Activated naive CD8-positive, alpha-beta T cell treated with anti-CD3 and anti-CD28 coated beads for 36 hours (primary cell): ENCODE measurements around the gene FOXD1. TPM values are rescaled to one million over a fixed set of nuclear protein-coding genes. Genes with fewer than 3 reads are reported as not detected.
A peak's percentile ranks its signal among the peaks of the same experiment; 100 is the strongest.

Experiments used
- DNase-seq: peaks from one replicate; pipeline ENCODE4 v3.0.0; 2021
- H3K27ac Mint-ChIP-seq: one replicate; pipeline ENCODE4 v1.8.0; 2022; ENCODE audit warnings: mild to moderate bottlenecking, moderate library complexity, mixed read lengths
- H3K27me3 Mint-ChIP-seq: one replicate; pipeline ENCODE4 v1.8.0; 2022; ENCODE audit warnings: mild to moderate bottlenecking, mixed read lengths
- H3K36me3 Mint-ChIP-seq: one replicate; pipeline ENCODE4 v1.8.0; 2021; ENCODE audit warnings: mild to moderate bottlenecking, mixed read lengths
- H3K4me1 Mint-ChIP-seq: one replicate; pipeline ENCODE4 v1.8.0; 2021; ENCODE audit warnings: mixed read lengths
- H3K4me3 Mint-ChIP-seq: one replicate; pipeline ENCODE4 v1.8.0; 2022; ENCODE audit warnings: mild to moderate bottlenecking, moderate library complexity, mixed read lengths
- H3K9me3 Mint-ChIP-seq: one replicate; pipeline ENCODE4 v1.8.0; 2022; ENCODE audit warnings: mixed read lengths
- total RNA-seq, 2 experiments: library from RNA; stranded (reverse); gene quantifications; one replicate each; pipeline ENCODE4 v1.2.3, GENCODE V29; 2021

FOXD1 gene
- total RNA-seq, 2 experiments from 2014 or later = 0.45 to 0.58 TPM

DNA sequence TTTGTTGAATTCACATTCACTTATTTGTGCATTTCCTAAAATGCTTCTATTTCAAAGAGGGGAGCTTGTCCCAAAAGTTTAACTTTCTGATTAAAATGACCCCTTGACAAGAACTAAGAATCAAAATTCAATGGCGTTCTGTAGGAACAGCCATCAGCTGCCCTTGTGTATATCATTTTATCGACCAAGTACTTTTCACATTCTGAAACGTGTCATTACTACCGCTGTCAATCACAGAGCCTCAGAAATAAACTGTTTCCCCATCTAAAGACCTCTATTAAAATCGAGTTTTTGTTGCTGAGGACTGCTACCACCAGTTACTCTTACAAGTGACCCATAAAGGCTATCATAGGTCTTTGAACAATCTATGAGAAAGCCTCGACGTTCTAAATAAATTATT, 1.6 kb upstream of the FOXD1 start:
- H3K36me3 Mint-ChIP-seq = peaks cover 2% of the 10 kb centered on the region
- no peak overlapping the region for H3K27ac Mint-ChIP-seq
- H3K9me3 Mint-ChIP-seq = no peaks in the 10 kb centered on the region
- no peak overlapping the region for H3K4me3 Mint-ChIP-seq
- no peak for DNase-seq
- H3K27me3 Mint-ChIP-seq = peaks cover 88% of the 10 kb centered on the region
- H3K4me1 Mint-ChIP-seq = peaks cover 15% of the 10 kb centered on the region

DNA sequence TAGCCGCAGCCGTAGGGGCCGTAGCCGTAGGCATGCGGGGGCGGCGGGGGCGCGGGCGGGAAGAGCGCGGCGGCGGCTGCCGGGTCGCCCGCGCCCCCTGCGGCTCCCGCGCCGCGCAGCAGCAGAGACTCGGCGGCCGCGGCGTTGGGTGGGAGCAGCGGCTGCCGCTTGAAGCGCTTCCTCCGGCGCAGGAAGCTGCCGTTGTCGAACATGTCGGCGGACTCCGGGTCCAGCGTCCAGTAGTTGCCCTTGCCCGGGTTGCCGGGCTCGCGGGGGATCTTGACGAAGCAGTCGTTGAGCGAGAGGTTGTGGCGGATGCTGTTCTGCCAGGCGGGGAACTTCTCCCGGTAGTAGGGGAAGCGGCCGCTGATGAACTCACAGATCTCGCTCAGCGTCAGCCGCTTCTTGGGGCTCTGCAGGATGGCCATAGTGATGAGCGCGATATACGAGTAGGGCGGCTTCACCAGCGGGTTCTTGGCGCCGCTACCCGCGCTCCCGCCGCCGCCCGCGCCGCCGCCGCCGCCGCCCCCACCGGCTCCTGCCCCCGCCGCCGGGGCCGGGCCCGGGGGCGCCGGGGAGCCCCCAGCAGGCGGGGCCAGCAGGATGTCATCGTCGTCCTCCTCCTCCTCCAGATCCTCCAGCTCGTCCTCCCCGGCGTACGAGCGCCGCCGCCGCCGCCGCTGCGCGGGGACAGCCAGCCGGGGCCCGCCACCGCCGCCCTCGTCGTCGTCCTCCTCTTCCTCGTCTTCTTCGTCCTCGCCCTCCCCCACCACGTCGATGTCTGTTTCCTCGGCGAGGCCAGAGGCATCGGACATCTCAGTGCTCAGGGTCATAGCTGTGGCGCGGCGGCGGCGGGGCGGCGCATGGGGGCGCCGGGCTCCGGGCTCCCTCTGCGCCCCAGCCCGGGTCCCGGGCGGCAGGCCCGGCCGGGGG, 781 bp downstream of the FOXD1 start:
- peak; percentile 40 for DNase-seq
- H3K36me3 Mint-ChIP-seq = peaks cover 2% of the 10 kb centered on the region
- peaks cover 17% of the 10 kb centered on the region for H3K4me1 Mint-ChIP-seq
- peak overlapping the region; percentile 77 for H3K4me3 Mint-ChIP-seq
- peaks cover 89% of the 10 kb centered on the region for H3K27me3 Mint-ChIP-seq
- H3K27ac Mint-ChIP-seq = peak overlapping the region; percentile 8
- H3K9me3 Mint-ChIP-seq = peaks cover 2% of the 10 kb centered on the region

DNA sequence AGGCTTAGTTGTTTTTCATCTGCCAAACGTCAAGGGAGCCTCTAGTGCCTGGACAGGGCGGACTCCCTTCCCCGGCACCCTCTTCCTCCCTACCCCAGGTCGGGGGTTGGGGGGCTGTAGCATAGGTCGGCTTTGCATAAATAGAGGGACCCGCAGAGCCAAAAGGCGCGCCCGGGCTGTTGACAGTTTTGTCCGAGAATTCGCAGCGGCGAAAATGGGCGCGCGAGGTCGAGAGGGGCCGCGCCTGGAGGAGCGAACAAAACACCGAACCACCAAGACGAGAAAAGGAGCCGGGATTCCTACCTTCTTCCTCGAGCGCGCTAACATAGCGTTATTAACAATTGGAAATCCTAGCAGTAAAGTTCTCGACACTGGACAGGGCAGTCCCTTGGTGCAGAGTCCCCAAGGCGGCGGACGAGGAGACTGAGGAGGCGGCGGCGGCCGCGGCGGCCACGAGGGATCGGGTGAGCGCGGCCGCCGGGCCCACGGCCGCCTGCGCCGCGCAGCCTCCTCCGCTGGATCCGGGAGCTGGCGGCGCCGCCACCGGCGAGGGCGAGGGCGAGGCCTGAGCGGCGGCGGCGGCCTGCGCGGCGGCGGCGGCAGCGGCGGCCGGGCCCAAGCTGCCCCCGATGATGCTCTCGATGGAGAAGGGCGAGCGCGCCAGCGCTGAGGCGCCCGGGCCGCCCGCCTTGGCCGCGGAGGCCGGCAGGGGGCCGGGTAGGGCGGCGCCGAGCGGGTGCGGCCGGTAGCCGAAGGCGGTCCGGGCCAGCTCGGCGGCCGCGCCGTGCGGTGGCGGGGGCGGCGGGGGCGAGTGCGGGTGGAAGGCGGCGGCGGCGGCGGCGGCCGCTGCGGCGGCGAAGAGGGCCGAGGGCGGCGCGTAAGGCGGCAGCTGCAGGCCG, 1.7 kb downstream of the FOXD1 start:
- no peak for DNase-seq
- H3K27ac Mint-ChIP-seq = no peak overlapping the region
- H3K36me3 Mint-ChIP-seq = peaks cover 2% of the 10 kb centered on the region

DNA sequence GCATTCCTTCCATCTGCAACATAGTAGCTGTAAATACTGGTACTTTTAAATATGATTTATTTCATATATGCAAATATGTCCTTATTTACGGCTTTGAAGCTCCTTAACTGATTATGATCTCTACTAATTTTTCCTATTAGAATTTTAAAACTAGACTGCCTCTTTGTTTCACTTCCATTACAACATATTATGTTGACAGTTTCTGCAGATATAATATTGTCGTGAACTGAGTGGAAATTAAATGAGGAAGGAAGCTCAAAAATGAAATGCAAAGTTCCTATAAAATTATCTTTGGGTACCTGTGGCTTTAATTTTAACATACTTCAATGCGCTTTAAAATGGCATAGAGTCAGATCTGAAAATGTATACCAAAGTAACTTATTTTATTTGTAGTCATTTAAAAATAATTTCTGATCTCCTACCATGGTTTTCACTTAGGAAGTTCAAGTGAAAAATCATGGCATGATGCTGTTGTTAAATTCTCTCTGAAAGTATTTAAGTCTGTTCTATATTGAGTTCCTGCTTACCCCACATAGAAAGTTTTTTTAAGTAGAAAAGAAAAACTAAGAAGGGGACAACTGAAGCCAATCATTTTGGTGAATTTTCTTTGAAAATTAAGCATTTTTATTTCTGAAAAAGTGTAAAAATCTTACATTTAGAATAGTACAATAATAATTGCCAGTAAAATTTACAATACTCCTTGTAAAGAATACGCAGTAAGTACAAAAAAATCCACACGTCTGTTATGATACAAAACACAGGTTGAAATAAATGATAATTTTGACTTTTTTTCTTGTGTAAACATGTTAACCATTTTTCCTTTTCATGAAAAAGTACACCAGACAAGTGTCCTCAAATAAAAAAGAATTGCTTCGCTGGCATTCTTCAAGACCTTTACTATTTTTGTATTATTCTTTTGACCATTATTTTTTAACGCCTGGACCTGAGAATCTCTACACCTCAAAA, 2.6 kb downstream of the FOXD1 start:
- Mint-ChIP-seq H3K4me1 (peaks cover 16% of the 10 kb centered on the region), H3K36me3 (peaks cover 2% of the 10 kb centered on the region), H3K27ac (no peak overlapping the region), H3K4me3 (peak overlapping the region; percentile 65), H3K9me3 (peaks cover 2% of the 10 kb centered on the region), H3K27me3 (peaks cover 91% of the 10 kb centered on the region)
- no peak for DNase-seq

More for the DNA sequence above, 1.7 kb downstream of the FOXD1 start:
- Mint-ChIP-seq H3K27me3 (peaks cover 89% of the 10 kb centered on the region), H3K4me1 (peaks cover 17% of the 10 kb centered on the region), H3K4me3 (peak overlapping the region; percentile 65), H3K9me3 (peaks cover 2% of the 10 kb centered on the region)

DNA sequence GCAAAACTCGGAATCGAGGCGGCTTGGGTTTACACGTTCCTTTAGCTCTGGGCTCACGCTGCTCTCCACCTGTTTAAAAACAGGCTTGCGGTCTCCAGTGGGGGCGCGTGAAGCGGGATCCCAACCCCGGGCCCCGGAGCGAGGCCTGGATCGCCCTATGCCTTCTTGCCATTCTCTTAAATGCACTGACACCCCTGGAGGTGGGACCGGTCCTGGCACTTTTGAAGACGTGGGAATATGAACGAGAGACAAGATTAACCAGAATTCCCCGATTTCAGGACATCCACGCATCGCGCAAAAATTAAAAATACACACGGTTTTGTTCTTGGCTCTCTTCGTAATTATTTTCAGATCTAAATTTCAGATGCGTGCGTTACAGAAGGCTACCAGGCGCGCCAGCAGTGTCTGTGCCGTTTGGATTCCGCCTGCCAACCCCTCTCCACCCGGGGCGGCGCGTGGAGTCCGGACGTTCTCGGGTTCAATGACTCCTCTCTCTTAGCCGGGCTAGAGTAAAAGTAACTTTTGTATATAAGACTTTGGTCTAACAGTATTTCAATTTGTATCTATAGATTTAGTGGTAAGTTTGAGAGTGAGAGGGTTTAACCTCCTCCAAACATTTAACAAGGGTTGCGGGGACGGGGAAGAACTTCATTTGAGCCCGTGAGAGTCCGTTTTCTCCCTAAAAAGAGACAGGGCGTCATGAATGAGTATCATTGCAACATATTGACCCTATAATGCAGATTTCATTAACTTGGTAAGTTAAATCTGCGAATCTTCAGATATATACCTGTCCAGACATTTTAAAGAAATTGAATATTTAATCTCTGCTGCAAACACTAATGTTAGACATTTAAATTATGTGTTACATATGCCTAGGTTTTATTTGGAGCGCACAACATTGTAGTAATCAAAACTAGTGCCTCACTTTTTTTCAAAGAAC, 3.8 kb downstream of the FOXD1 start:
- peaks cover 91% of the 10 kb centered on the region for H3K27me3 Mint-ChIP-seq
- H3K27ac Mint-ChIP-seq = no peak overlapping the region
- H3K4me3 Mint-ChIP-seq = no peak overlapping the region

DNA sequence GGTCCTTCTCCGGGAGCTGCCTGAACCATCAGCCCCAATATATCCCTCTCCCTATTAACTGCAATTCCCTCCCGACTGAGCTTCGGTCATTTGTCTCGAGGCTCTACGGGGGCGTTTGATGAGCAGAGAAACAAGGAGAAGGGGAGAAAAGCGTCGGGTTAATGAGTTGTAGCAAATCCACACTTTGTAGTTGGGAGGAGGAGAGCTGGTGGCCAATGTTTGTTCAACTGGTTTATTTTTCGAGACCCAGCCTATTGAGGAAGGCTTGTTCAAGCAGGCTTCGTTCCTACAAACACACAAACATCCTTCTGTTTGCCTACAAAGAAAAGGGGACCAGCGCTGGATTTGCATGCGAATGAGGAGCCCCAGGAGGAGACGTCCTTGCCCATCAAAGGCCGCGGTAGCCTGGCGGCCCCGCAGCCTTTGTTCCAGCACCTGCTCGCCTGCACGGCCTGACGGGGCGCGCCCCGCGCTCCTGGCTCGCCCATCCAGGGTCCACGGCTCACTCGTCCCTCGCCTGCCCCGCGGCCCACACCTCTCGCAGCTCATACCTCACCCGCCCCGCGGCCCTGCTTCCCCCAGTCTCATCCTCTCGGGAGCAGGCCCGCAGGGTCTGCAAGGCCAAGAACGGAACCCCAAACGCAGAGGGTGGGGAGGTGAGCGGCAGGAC, 4.6 kb downstream of the FOXD1 start:
- peaks cover 91% of the 10 kb centered on the region for H3K27me3 Mint-ChIP-seq
- H3K4me1 Mint-ChIP-seq = peaks cover 8% of the 10 kb centered on the region
- peaks cover 1% of the 10 kb centered on the region for H3K36me3 Mint-ChIP-seq
- no peak overlapping the region for H3K4me3 Mint-ChIP-seq
- H3K27ac Mint-ChIP-seq = no peak overlapping the region
- peaks cover 2% of the 10 kb centered on the region for H3K9me3 Mint-ChIP-seq
- no peak for DNase-seq

More for the DNA sequence above, 3.8 kb downstream of the FOXD1 start:
- H3K9me3 Mint-ChIP-seq = peaks cover 2% of the 10 kb centered on the region
- peaks cover 2% of the 10 kb centered on the region for H3K36me3 Mint-ChIP-seq
- no peak for DNase-seq
- peaks cover 12% of the 10 kb centered on the region for H3K4me1 Mint-ChIP-seq

DNA sequence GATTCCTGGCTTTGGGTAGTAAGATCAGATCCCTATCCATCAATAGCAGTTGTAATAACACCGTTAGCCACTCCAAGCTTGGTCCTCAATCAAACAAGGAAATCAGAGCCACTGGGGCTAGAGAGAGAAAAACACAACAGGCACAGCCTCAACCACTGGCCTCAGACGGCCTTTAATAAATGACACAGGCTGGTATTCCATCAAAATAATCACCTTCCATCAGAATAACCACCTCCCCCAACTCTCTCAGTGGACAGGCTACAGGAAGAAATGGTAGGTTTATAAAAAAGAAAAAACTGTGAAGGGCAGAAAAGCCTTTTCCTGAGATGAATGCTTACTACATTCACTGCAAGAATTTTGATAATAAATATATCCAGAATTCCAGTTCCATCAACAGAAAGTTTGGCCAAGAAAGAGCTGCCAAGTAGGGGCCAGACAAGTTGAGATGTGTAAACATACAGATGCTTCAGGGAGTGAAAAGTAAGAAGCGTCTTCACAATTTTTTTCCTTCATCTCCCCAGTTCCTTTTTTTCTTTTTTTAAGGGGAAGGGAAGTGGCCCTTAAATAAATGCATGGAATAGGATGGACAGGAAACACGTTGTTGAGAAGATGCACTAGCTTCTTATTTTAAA, 5.5 kb downstream of the FOXD1 start:
- Mint-ChIP-seq H3K27me3 (peaks cover 92% of the 10 kb centered on the region), H3K4me1 (peaks cover 5% of the 10 kb centered on the region), H3K27ac (no peak overlapping the region), H3K36me3 (no peaks in the 10 kb centered on the region), H3K4me3 (no peak overlapping the region), H3K9me3 (peaks cover 2% of the 10 kb centered on the region)
- DNase-seq = no peak

DNA sequence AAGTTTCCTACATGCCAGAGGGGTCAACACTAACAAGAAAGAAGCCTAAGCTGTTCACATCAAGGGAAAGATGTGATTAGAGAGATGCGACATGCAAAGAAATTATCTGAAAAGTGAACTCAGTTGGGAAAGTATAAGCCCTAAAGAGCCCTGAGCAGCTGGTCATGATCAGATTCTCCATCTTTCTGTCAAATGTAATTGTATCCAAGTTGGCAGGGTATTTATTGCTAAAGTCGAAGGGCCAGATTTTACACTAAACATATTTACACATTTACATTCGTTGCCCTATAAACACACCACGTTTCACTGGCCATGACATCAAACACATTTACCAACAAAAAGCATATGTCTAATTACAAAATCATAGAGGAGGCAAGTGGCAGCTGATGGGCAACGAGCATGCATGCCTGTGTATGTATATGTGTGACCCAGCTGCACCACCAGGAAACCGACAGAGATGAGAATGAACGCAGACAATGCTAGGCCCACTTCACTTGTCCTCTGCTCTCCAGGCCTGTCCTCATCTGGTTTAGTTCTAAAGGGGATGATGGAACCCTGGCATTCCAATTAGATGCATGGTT, 6.3 kb downstream of the FOXD1 start:
- Mint-ChIP-seq H3K36me3 (no peaks in the 10 kb centered on the region), H3K9me3 (peaks cover 2% of the 10 kb centered on the region), H3K27me3 (peaks cover 94% of the 10 kb centered on the region), H3K4me1 (peaks cover 8% of the 10 kb centered on the region), H3K4me3 (no peak overlapping the region), H3K27ac (no peak overlapping the region)
- no peak for DNase-seq

DNA sequence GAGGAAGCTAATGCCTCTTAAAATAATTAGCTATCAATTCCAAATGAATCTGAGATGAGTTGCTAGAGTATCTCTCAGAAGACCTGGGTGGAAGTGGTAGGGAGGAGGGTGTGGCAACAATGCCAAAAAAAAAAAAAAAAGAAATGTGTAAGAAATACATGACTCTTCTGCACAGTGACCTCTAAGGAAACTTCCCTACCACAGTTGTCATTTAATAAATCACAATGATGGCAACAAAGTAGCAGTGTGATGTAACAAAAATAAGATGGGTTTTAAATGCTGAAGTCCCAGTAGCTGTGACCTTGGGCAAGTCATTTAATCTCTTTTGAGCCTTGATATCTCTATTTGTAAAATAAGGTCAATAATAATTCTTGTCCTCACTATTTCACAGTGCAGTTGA, 7.2 kb downstream of the FOXD1 start:
- H3K4me1 Mint-ChIP-seq = peaks cover 7% of the 10 kb centered on the region
- H3K27ac Mint-ChIP-seq = no peak overlapping the region
- H3K9me3 Mint-ChIP-seq = peaks cover 2% of the 10 kb centered on the region
- no peak overlapping the region for H3K4me3 Mint-ChIP-seq
- H3K27me3 Mint-ChIP-seq = peaks cover 95% of the 10 kb centered on the region
- no peak for DNase-seq
- no peaks in the 10 kb centered on the region for H3K36me3 Mint-ChIP-seq

DNA sequence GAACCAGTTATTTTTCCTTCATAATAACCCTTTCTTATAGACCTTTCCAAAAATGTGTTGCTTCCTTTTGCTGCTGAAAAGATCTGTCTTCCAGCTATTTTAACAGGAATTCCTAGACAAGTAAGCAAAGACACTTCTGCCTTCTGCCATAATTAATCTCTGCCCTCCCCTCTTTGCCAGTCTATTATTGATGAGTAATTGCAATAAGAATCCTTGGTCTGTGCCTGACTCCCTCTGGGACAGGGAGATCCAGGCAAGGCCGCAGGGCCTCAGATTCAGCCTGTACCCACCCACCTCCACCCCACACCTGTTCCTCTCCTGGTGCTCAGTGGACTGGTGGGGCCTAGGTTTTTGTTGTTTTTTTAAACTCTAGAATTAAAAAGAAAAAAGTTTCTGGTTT, 8.3 kb downstream of the FOXD1 start:
- H3K27ac Mint-ChIP-seq = no peak overlapping the region
- no peaks in the 10 kb centered on the region for H3K36me3 Mint-ChIP-seq

DNA sequence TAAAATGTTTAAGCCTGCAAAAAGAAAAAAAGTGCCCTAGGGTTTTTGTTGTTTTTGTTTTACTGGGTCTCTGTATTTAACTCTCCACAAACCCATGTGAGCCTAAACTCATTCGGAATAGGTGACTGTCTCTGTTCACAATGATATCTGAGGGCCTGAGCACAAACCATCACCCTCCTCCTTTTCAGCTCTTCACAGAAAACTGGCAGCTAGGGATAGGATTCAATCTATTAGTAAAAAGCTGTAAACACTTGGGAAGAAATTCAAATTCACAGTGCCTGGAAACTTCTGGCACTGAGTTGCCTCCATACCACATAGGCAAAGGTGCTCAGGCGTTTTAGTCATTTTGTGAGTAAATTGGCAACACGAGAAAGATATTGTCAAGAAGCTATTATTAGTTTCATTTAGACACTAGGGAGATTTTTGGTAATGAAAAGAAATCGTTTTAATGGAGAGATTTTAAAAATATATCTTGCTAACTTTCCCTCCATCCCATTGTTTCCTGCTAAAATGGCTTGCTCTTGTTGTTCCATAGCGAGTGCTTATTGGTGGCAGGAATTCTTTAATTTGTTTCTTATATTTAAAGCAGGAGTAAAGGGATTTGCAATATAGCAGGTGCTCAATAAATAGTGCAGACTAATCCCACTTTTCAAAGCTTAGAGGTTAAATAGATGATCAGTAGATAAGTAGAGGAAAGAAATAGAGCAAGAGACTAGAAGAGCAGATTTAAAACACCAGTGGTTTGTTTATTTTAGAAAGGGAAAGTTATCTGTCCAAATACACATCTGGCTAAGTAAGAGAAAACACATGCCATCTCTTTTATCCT, 9.7 kb downstream of the FOXD1 start:
- Mint-ChIP-seq H3K27ac (no peak overlapping the region), H3K36me3 (no peaks in the 10 kb centered on the region), H3K4me1 (peaks cover 7% of the 10 kb centered on the region), H3K4me3 (no peak overlapping the region), H3K9me3 (no peaks in the 10 kb centered on the region), H3K27me3 (peaks cover 92% of the 10 kb centered on the region)
- DNase-seq = no peak

More for the DNA sequence above, 8.3 kb downstream of the FOXD1 start:
- H3K9me3 Mint-ChIP-seq = peaks cover 2% of the 10 kb centered on the region
- DNase-seq = no peak
- peaks cover 95% of the 10 kb centered on the region for H3K27me3 Mint-ChIP-seq
- peaks cover 8% of the 10 kb centered on the region for H3K4me1 Mint-ChIP-seq
- H3K4me3 Mint-ChIP-seq = no peak overlapping the region
